ENCODE results near the gene TMEM41B.

The TMEM41B gene

DNA sequence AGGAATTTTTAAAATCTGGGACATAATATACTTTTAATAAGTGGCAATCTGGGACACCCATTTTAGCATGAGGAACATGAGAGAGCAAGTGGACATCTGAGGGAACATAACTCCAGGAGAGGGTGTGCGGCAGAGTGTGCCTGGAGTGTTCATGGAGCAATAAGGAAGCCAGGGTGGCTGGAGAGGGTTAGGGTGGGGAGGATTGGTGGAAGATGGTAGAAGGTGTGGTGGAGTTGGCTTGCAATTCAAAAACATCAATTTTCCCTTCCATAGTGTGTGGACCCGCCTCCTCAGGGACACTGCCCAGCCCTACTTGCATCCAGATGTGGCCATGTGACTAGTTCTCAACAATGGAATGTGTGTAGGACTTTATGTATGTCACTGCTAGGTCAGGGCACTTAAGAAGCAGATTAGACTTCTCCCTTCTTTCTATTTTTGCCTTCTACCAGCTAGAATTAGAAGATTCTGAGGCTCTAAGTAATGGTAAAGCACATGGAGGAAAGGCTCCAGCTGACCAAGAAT is 44.8 kb downstream of the TMEM41B start:
- no peak overlapping the region for H3K27ac ChIP-seq
- TF ChIP-seq, protein P1, sequence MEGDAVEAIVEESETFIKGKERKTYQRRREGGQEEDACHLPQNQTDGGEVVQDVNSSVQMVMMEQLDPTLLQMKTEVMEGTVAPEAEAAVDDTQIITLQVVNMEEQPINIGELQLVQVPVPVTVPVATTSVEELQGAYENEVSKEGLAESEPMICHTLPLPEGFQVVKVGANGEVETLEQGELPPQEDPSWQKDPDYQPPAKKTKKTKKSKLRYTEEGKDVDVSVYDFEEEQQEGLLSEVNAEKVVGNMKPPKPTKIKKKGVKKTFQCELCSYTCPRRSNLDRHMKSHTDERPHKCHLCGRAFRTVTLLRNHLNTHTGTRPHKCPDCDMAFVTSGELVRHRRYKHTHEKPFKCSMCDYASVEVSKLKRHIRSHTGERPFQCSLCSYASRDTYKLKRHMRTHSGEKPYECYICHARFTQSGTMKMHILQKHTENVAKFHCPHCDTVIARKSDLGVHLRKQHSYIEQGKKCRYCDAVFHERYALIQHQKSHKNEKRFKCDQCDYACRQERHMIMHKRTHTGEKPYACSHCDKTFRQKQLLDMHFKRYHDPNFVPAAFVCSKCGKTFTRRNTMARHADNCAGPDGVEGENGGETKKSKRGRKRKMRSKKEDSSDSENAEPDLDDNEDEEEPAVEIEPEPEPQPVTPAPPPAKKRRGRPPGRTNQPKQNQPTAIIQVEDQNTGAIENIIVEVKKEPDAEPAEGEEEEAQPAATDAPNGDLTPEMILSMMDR (conservative IDR thresholded peaks at IDR 0.05): no peak

DNA sequence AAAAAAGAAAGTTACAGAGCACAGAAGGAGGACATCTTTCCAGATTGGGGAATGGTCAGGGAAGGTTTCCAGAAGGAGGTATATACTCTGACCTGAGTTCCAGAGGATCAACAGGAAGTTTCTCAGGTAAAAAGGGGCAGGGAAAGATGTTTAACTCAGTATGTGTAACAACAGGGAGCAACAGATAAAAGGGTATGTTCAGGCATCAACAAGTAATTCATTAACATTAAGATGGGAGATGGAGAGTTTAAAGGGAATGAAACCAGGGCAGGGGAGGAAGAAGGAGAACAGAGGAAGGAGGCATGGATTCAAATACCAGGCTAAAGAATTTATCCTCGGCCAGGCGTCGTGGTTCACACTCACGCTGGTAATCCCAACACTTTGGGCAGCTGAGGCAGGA is 46.7 kb downstream of the TMEM41B start:
- no peak overlapping the region for H3K27ac ChIP-seq
- TF ChIP-seq, protein P1 (conservative IDR thresholded peaks at IDR 0.05): no peak

GRCh38 chr11:9266926-9267325 is 47.5 kb downstream of the TMEM41B start:
- TF ChIP-seq, protein P1 (conservative IDR thresholded peaks at IDR 0.05): no peak
- no peak overlapping the region for H3K27ac ChIP-seq

GRCh38 chr11:9266132-9266736 is 48.2 kb downstream of the TMEM41B start:
- H3K27ac ChIP-seq: peak overlapping the region; percentile 84; the same call in 1 of the 2 replicates

GRCh38 chr11:9265211-9266131 is 48.9 kb downstream of the TMEM41B start, which contains the start of gene DENND5A:
Gene DENND5A, minus strand, starts transcription at chr11:9265350. Its CDS starts 281 bp downstream, at chr11:9265069.
- TF ChIP-seq, protein P1 (conservative IDR thresholded peaks at IDR 0.05): no peak
- H3K27ac ChIP-seq: peak within 1 kb of the TSS; percentile 84

More at GRCh38 chr11:9266132-9266736, 48.2 kb downstream of the TMEM41B start:
- TF ChIP-seq, protein P1 (conservative IDR thresholded peaks at IDR 0.05): no peak

DNA sequence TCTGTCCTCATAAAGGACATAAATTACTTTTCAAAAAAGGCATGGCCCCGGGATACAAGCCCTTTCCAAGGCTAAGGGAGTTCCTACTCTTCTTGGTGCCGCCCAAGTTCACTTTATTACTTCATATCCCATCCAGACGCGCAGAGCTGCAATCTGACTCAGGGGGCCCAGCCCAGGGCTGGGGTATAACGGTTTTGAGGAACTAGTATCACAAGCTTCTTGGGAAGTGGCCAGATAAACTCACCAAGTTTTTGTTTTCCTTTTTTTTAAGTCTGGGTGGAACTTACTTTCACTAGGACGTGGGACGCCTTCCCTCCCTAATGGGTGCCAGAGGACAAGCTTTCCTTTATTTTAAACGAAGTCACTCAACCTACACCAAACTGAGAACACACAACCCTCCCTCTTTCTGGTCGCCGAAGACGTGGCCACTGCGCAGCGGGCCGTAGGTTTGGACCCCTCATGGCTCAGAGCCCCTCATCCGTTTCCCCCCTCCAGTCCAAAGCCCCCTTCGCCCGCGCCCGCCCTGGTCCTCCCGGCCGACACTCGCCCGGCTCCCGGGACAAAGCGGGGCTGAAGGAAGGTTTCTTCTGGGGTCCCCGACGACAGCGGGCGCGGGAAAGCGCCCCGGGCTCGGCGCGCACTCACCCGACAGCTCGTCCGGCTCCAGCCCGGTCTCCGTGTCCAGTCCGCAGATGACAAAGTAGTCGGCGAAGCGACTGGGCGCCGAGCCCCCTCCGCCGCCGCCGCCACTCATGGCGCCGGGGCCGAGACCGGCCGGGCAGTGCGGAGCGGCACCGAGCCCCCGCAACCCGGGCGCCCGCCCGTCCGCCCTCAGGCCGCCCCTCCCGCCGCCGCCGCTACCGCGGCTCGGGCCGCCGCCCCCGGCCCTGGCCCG is 49.8 kb downstream of the TMEM41B start:
- H3K27ac ChIP-seq: peak overlapping the region; percentile 84
- TF ChIP-seq, protein P1 (conservative IDR thresholded peaks at IDR 0.05): no peak
